OCI-LY1 (cell line): ENCODE measurements around the gene MX2.

Source experiments
- H2AFZ ChIP-seq: fragments of 200-600 bp; sonication (generic), shearing (Covaris generic); 2 replicates; pipeline ENCODE4 v1.6.0; 2014; ENCODE audit warnings: antibody characterized with exemption, mild to moderate bottlenecking, low read length
- H3F3A ChIP-seq: fragments of 200-600 bp; sonication (generic), shearing (Covaris generic); 2 replicates; pipeline ENCODE4 v1.6.0; 2014; ENCODE audit warnings: mild to moderate bottlenecking, antibody characterized with exemption, low read length, moderate library complexity; ENCODE audit not compliant: insufficient read depth
- H3K27ac ChIP-seq: fragments of 200-600 bp; sonication (generic); 2 replicates; pipeline ENCODE4 v1.5.1; 2014; ENCODE audit warnings: low read length, mixed run types, mild to moderate bottlenecking, low read depth; ENCODE audit not compliant: poor library complexity, severe bottlenecking
- H3K27me3 ChIP-seq: fragments of 200-600 bp; sonication (generic); 2 replicates; pipeline ENCODE4 v1.6.0; 2014; ENCODE audit warnings: antibody characterized with exemption, mild to moderate bottlenecking, low read length, moderate library complexity; ENCODE audit not compliant: insufficient read depth
- H3K36me3 ChIP-seq: fragments of 200-600 bp; sonication (generic); 2 replicates; pipeline ENCODE4 v1.6.1; 2014; ENCODE audit warnings: mild to moderate bottlenecking, antibody characterized with exemption, low read length, moderate library complexity, mixed read lengths; ENCODE audit not compliant: insufficient read depth
- H3K4me1 ChIP-seq: fragments of 200-600 bp; sonication (generic); 2 replicates; pipeline ENCODE4 v1.5.1; 2014; ENCODE audit warnings: mild to moderate bottlenecking, low read length, moderate library complexity; ENCODE audit not compliant: insufficient read depth, severe bottlenecking
- H3K4me2 ChIP-seq: fragments of 200-600 bp; sonication (generic), shearing (Covaris generic); 2 replicates; pipeline ENCODE4 v1.6.1; 2014; ENCODE audit warnings: low read length
- H3K4me3 ChIP-seq: fragments of 200-600 bp; sonication (generic); 2 replicates; pipeline ENCODE4 v1.5.1; 2014; ENCODE audit warnings: low read length, low read depth, mild to moderate bottlenecking, mixed read lengths; ENCODE audit not compliant: poor library complexity, severe bottlenecking
- H3K79me2 ChIP-seq: fragments of 200-600 bp; shearing (Covaris generic); 2 replicates; pipeline ENCODE4 v1.6.1; 2016; ENCODE audit warnings: mixed run types, low read length, mixed read lengths; ENCODE audit not compliant: insufficient read depth
- H3K9ac ChIP-seq: fragments of 200-600 bp; sonication (generic), shearing (Covaris generic); 2 replicates; pipeline ENCODE4 v1.6.1; 2014; ENCODE audit warnings: mild to moderate bottlenecking, low read length, mixed read lengths
- H3K9me2 ChIP-seq: fragments of 200-600 bp; sonication (generic), shearing (Covaris generic); 2 replicates; pipeline ENCODE4 v1.6.1; 2014; ENCODE audit warnings: low read depth, mild to moderate bottlenecking, low read length, mixed read lengths
- H3K9me3 ChIP-seq: fragments of 200-600 bp; shearing (Covaris generic); 2 replicates; pipeline ENCODE4 v1.6.1; 2014; ENCODE audit warnings: low read length, mixed read lengths
- H4K20me1 ChIP-seq: fragments of 200-600 bp; sonication (generic), shearing (Covaris generic); 2 replicates; pipeline ENCODE4 v1.6.0; 2016; ENCODE audit warnings: mild to moderate bottlenecking, low read length; ENCODE audit not compliant: insufficient read depth
- EZH2 ChIP-seq: fragments of 200-600 bp; sonication (generic), shearing (Covaris generic); IDR thresholded peaks from 2 replicates; pipeline ENCODE4 v1.8.0; 2017; ENCODE audit warnings: borderline replicate concordance, mixed run types, mild to moderate bottlenecking, antibody characterized with exemption, low read length, moderate library complexity, mixed read lengths
- TF ChIP-seq, protein P1 (sequence below): fragments of 200-600 bp; sonication (generic), shearing (Covaris generic); IDR thresholded peaks from 2 replicates; pipeline ENCODE4 v1.5.1; 2017; ENCODE audit warnings: mild to moderate bottlenecking, antibody characterized with exemption, low read length, moderate library complexity, mixed read lengths

MX2 gene

DNA sequence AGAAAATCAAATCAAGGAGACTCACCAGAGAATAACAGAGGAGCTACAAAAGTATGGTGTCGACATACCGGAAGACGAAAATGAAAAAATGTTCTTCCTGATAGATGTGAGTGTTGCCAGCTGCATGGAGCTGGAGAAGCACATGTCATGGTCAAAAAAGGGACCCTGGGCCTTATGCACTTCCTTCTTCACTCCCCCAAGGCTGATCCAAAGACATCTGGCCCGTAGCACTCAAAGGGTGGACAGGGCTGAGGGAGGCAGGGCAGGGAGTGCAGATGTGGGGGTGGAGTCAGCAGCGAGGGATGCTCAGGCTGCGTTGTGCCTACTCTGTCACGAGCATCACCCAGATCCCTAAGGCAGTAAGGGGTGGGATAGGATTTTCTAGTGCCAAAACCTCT is 83.6 kb downstream of the MX2 start:
- H3K9me2 ChIP-seq = no peaks in the 10 kb centered on the region
- H3K4me2 ChIP-seq = no peak overlapping the region
- no peaks in the 10 kb centered on the region for H3K4me1 ChIP-seq
- H3F3A ChIP-seq = no peaks in the 10 kb centered on the region
- no peak overlapping the region for H2AFZ ChIP-seq
- peaks cover 83% of the 10 kb centered on the region for H3K36me3 ChIP-seq
- no peak overlapping the region for H3K9ac ChIP-seq
- no peak overlapping the region for H3K27ac ChIP-seq
- no peaks in the 10 kb centered on the region for H3K9me3 ChIP-seq
- H3K27me3 ChIP-seq = no peaks in the 10 kb centered on the region
- no peaks in the 10 kb centered on the region for H4K20me1 ChIP-seq
- no peak overlapping the region for H3K4me3 ChIP-seq
- no peaks in the 10 kb centered on the region for H3K79me2 ChIP-seq
- no peak for TF ChIP-seq EZH2
- TF ChIP-seq, protein P1, sequence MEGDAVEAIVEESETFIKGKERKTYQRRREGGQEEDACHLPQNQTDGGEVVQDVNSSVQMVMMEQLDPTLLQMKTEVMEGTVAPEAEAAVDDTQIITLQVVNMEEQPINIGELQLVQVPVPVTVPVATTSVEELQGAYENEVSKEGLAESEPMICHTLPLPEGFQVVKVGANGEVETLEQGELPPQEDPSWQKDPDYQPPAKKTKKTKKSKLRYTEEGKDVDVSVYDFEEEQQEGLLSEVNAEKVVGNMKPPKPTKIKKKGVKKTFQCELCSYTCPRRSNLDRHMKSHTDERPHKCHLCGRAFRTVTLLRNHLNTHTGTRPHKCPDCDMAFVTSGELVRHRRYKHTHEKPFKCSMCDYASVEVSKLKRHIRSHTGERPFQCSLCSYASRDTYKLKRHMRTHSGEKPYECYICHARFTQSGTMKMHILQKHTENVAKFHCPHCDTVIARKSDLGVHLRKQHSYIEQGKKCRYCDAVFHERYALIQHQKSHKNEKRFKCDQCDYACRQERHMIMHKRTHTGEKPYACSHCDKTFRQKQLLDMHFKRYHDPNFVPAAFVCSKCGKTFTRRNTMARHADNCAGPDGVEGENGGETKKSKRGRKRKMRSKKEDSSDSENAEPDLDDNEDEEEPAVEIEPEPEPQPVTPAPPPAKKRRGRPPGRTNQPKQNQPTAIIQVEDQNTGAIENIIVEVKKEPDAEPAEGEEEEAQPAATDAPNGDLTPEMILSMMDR = no peak

DNA sequence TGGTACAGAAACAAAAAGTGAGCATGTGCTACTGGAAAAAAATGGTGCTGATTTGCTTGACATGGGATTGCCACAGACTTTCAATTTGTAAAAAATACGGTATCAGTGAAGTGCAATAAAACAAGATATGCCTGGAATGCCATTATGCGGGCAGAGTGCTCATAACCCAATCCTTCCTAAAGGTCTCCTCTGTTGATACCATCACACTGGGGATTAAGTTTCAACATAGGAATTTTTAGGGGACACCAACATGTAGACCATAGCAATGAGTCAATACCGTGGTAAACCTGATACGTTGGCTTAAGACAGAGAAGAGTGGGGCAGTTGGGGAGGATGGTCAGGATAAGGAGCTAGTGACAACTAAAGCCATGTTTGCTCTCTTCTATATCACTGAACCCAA is 84.8 kb downstream of the MX2 start:
- H3K36me3 ChIP-seq = peaks cover 79% of the 10 kb centered on the region
- no peak overlapping the region for H3K4me3 ChIP-seq
- no peak for TF ChIP-seq EZH2
- TF ChIP-seq, protein P1 = no peak
- no peak overlapping the region for H3K27ac ChIP-seq
- no peaks in the 10 kb centered on the region for H3K79me2 ChIP-seq
- H2AFZ ChIP-seq = no peak overlapping the region
- H3K4me2 ChIP-seq = no peak overlapping the region
- no peak overlapping the region for H3K9ac ChIP-seq
- no peaks in the 10 kb centered on the region for H3F3A ChIP-seq
- no peaks in the 10 kb centered on the region for H3K9me3 ChIP-seq
- no peaks in the 10 kb centered on the region for H3K27me3 ChIP-seq
- H4K20me1 ChIP-seq = no peaks in the 10 kb centered on the region
- H3K9me2 ChIP-seq = no peaks in the 10 kb centered on the region
- no peaks in the 10 kb centered on the region for H3K4me1 ChIP-seq

DNA sequence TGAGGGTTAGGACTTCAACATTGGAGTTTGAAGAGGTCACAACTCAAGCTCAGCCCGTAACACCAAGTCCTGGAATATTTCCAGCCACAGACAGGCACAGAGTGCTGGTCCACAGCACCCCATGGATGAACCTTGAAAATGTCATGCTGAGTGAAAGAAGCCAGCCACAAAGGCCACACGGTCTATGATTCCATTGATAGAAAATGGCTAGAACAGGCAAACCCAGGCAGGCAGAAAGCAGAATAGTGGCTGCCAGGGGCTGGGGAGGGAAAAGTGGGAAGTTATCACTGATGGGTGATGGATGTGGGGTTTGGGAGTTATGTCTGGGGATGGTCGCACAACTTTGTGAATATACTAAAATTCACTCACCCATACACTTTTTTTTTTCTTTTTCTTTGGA is 85.5 kb downstream of the MX2 start:
- Histone ChIP-seq H3F3A (no peaks in the 10 kb centered on the region), H3K27me3 (no peaks in the 10 kb centered on the region), H2AFZ (no peak overlapping the region), H3K4me1 (no peaks in the 10 kb centered on the region), H3K9ac (no peak overlapping the region), H3K79me2 (no peaks in the 10 kb centered on the region), H3K36me3 (peaks cover 71% of the 10 kb centered on the region), H3K9me3 (no peaks in the 10 kb centered on the region), H3K27ac (no peak overlapping the region), H3K4me2 (no peak overlapping the region), H4K20me1 (no peaks in the 10 kb centered on the region), H3K4me3 (no peak overlapping the region), H3K9me2 (no peaks in the 10 kb centered on the region)
- no peak for TF ChIP-seq EZH2
- TF ChIP-seq, protein P1 = no peak
